H54 (cell line): ENCODE data around the gene FPGS.
A peak's percentile ranks its signal among the peaks of the same experiment; 100 is the strongest.
"Not testable (repeated sequence)": the region's sequence is repeated elsewhere in the genome, so short reads cannot be mapped to it uniquely, and the experiment has no call there.

ENCODE experiments used
- DNase-seq: peaks from one replicate; pipeline ENCODE4 v3.0.0; 2011; ENCODE audit warnings: low spot score, mixed read lengths; ENCODE audit not compliant: insufficient read length
- FAIRE-seq: peaks from 3 replicates; lab custom pipeline; 2011; peaks lifted over from hg19 to GRCh38; lab: Jason Lieb, UNC
- POLR2A ChIP-seq: IDR thresholded peaks from 2 replicates; pipeline ENCODE4 v1.6.1; 2011; ENCODE audit warnings: low read depth, mild to moderate bottlenecking, low read length

Gene FPGS

GRCh38 chr9:127802576-127803443 lies at the start of gene FPGS:
Gene FPGS (plus strand): TSS chr9:127802882. CDS start chr9:127802925, 43 bp downstream.
- no peak for FAIRE-seq
- TF ChIP-seq POLR2A: peak; percentile 85
- peak; percentile 98 for DNase-seq

GRCh38 chr9:127753148-127753547 lies 49.5 kb upstream of the FPGS start:
- DNase-seq (no peak), FAIRE-seq (no peak)
- TF ChIP-seq POLR2A: no peak

- FAIRE-seq: no peak
- DNase-seq: no peak
- no peak for TF ChIP-seq POLR2A
Observed at GRCh38 chr9:127753622-127754021, 49.1 kb upstream of the FPGS start.

GRCh38 chr9:127754099-127755060 lies 48.3 kb upstream of the FPGS start:
- no peak for DNase-seq
- FAIRE-seq: no peak
- TF ChIP-seq POLR2A: no peak

- FAIRE-seq: no peak
- no peak for DNase-seq
- no peak for TF ChIP-seq POLR2A
Observed at GRCh38 chr9:127755061-127756060, 47.3 kb upstream of the FPGS start.

GRCh38 chr9:127756233-127756632 lies 46.4 kb upstream of the FPGS start:
- DNase-seq: no peak
- no peak for TF ChIP-seq POLR2A
- no peak for FAIRE-seq

GRCh38 chr9:127756776-127757175 lies 45.9 kb upstream of the FPGS start:
- FAIRE-seq: not testable (repeated sequence)

GRCh38 chr9:127758843-127759242 lies 43.8 kb upstream of the FPGS start:
- TF ChIP-seq POLR2A: no peak
- FAIRE-seq: no peak

More at GRCh38 chr9:127756776-127757175, 45.9 kb upstream of the FPGS start:
- DNase-seq: not testable (repeated sequence)

GRCh38 chr9:127761061-127761460 lies 41.6 kb upstream of the FPGS start:
- DNase-seq (no peak), FAIRE-seq (no peak)
- no peak for TF ChIP-seq POLR2A

More at GRCh38 chr9:127758843-127759242, 43.8 kb upstream of the FPGS start:
- DNase-seq: no peak

- DNase-seq (no peak), FAIRE-seq (no peak)
Observed at GRCh38 chr9:127761491-127761956, 41.2 kb upstream of the FPGS start.

GRCh38 chr9:127762111-127762676 lies 40.5 kb upstream of the FPGS start:
- DNase-seq (no peak), FAIRE-seq (no peak)
- no peak for TF ChIP-seq POLR2A

More at GRCh38 chr9:127761491-127761956, 41.2 kb upstream of the FPGS start:
- no peak for TF ChIP-seq POLR2A

GRCh38 chr9:127763918-127764384 lies 38.7 kb upstream of the FPGS start:
- no peak for TF ChIP-seq POLR2A
- FAIRE-seq (no peak), DNase-seq (no peak)
